HTERT RPE-1 (cell line): ENCODE measurements around the gene TMEM164.

Source experiments
- in situ Hi-C: fragments of 300-500 bp; cut with MboI; formaldehyde crosslinking; loops from 4 replicates; pipeline ENCODE4 v1.14.3; 2020; ENCODE audit warnings: low sequenced_read_pairs

TMEM164 gene

GRCh38 chrX:110159865-110160264, 157.0 kb downstream of the TMEM164 start:
- in situ Hi-C loops = no loop called here

GRCh38 chrX:110161361-110161686, 158.4 kb downstream of the TMEM164 start:
- in situ Hi-C loops = no loop called here

GRCh38 chrX:110162131-110162530, 159.2 kb downstream of the TMEM164 start:
- in situ Hi-C loops = no loop called here

GRCh38 chrX:110162867-110163266, 160.0 kb downstream of the TMEM164 start:
- in situ Hi-C loops = no loop called here

- in situ Hi-C loops = no loop called here
Measured at GRCh38 chrX:110163488-110163887, 160.6 kb downstream of the TMEM164 start.

GRCh38 chrX:110167952-110168451, 165.1 kb downstream of the TMEM164 start:
- in situ Hi-C loops = no loop called here

GRCh38 chrX:110168585-110168984, 165.7 kb downstream of the TMEM164 start:
- in situ Hi-C loops = no loop called here

- in situ Hi-C loops = no loop called here
Measured at GRCh38 chrX:110170029-110170428, 167.1 kb downstream of the TMEM164 start.

GRCh38 chrX:110171442-110171841, 168.5 kb downstream of the TMEM164 start:
- in situ Hi-C loops = no loop called here

GRCh38 chrX:110172215-110172614, 169.3 kb downstream of the TMEM164 start:
- in situ Hi-C loops = no loop called here

- in situ Hi-C loops = no loop called here
Measured at GRCh38 chrX:110173192-110174175, 170.6 kb downstream of the TMEM164 start.

GRCh38 chrX:110175146-110175545, 172.2 kb downstream of the TMEM164 start:
- in situ Hi-C loops = no loop called here

- in situ Hi-C loops = no loop called here
Measured at GRCh38 chrX:110175696-110176095, 172.8 kb downstream of the TMEM164 start.

- in situ Hi-C loops = no loop called here
Measured at GRCh38 chrX:110178179-110178865, 175.4 kb downstream of the TMEM164 start.

- in situ Hi-C loops = no loop called here
Measured at GRCh38 chrX:110180176-110180927, 177.4 kb downstream of the TMEM164 start.

- in situ Hi-C loops = no loop called here
Measured at GRCh38 chrX:110180928-110181310, 178.0 kb downstream of the TMEM164 start.

GRCh38 chrX:110181459-110182137, 178.7 kb downstream of the TMEM164 start:
- in situ Hi-C loops = no loop called here

GRCh38 chrX:110182362-110182761, 179.4 kb downstream of the TMEM164 start:
- in situ Hi-C loops = no loop called here

GRCh38 chrX:110182865-110183264, 180.0 kb downstream of the TMEM164 start:
- in situ Hi-C loops = no loop called here

GRCh38 chrX:110183314-110183713, 180.4 kb downstream of the TMEM164 start:
- in situ Hi-C loops = no loop called here
